Epithelial cell of proximal tubule (primary cell): ENCODE data around the gene NME8. TPM values are rescaled to one million over a fixed set of nuclear protein-coding genes. Genes with fewer than 3 reads are reported as not detected.

Source experiments
- DNase-seq: peaks from one replicate; pipeline ENCODE4 v3.0.0-alpha.2; 2011; ENCODE audit warnings: low read depth
- H3K4me3 ChIP-seq: 2 replicates; pipeline ENCODE4 v1.5.1; 2011; ENCODE audit warnings: low read depth, mild to moderate bottlenecking, low read length
- CTCF ChIP-seq: conservative IDR thresholded peaks from 2 replicates; pipeline ENCODE4 v1.5.1; 2012; ENCODE audit warnings: low read depth, mild to moderate bottlenecking, low read length
- total RNA-seq: library from RNA; depleted of rRNA; stranded (reverse); fragments of >200 nt; gene quantifications from 2 replicates; pipeline ENCODE4 v1.2.3, GENCODE V29; 2015

NME8 gene
- total RNA-seq, 1 donor from 2014 or later = not detected

- no peak for DNase-seq
- no peak for TF ChIP-seq CTCF
- H3K4me3 ChIP-seq = no peak overlapping the region
Measured at GRCh38 chr7:37924491-37925041, 76.2 kb downstream of the NME8 start.

- no peak for TF ChIP-seq CTCF
- no peak overlapping the region for H3K4me3 ChIP-seq
- no peak for DNase-seq
Measured at GRCh38 chr7:37925620-37926019, 77.2 kb downstream of the NME8 start.

DNA sequence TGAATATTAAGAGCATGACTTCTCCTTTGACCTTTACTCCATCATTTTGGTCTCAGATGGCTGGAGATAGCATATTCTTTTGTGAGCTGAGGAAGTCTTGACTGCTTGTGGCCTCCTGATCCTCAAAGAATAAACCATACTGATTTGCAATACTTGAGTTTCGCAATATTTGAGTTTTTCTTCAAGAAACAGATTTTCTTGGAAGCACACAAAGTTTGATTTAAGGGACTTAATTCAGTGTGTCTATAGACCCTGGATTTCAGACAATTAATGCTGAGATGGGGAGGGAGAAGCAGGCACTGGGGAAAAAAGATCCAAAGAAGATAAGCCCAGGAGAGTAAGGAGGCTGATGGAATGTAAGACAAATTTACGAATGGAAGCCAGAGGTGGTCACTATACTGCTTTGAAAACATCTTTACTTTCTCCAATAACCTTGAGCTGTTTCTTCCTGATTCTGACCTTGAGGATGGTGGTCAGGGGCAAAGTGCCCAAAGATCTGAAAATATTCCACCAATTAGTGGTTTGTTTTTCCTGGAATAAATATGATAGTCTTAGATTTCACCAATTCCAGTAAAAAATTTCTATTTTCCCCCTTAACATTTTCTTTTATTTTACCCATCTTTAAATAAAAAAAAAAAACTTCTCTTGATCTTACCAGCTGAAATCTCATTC is 79.5 kb downstream of the NME8 start:
- no peak overlapping the region for H3K4me3 ChIP-seq
- no peak for DNase-seq
- no peak for TF ChIP-seq CTCF

- no peak overlapping the region for H3K4me3 ChIP-seq
- no peak for TF ChIP-seq CTCF
- DNase-seq = no peak
Measured at GRCh38 chr7:37928878-37929277, 80.5 kb downstream of the NME8 start.

- TF ChIP-seq CTCF = no peak
- no peak overlapping the region for H3K4me3 ChIP-seq
- DNase-seq = no peak
Measured at GRCh38 chr7:37930226-37930948, 82.0 kb downstream of the NME8 start.

GRCh38 chr7:37932543-37932942 is 84.1 kb downstream of the NME8 start:
- TF ChIP-seq CTCF = no peak
- no peak for DNase-seq

More at GRCh38 chr7:37932543-37932942, 84.1 kb downstream of the NME8 start:
- no peak overlapping the region for H3K4me3 ChIP-seq
